Thyroid gland (tissue), 4 donors: ENCODE data around the gene ZNF516. TPM values are rescaled to one million over a fixed set of nuclear protein-coding genes. Genes with fewer than 3 reads are reported as not detected.

Experiments used
- DNase-seq, 2 donors: peaks; one replicate each; pipeline ENCODE4 v3.0.0-alpha.2; 2019
- H3K27ac ChIP-seq, 3 donors: fragments of 200-600 bp; sonication (generic); 1 replicate in 2 of 3; 2 replicates in 1 of 3; pipeline ENCODE4 v1.5.1; 2016 to 2019; ENCODE audit warnings: mild to moderate bottlenecking in 1 of 3, moderate library complexity in 1 of 3
- H3K27me3 ChIP-seq: fragments of 200-600 bp; sonication (generic); one replicate; pipeline ENCODE4 v1.5.1; 2019
- H3K36me3 ChIP-seq, 2 donors: fragments of 200-600 bp; sonication (generic); one replicate each; pipeline ENCODE4 v1.5.1; 2016 to 2019
- H3K4me1 ChIP-seq, 2 donors: fragments of 200-600 bp; sonication (generic); one replicate each; pipeline ENCODE4 v1.5.1; 2017 to 2019
- H3K4me3 ChIP-seq, 3 donors: fragments of 200-600 bp; sonication (generic); replicated peaks in 1 of 3; 1 replicate in 2 of 3; 2 replicates in 1 of 3; pipeline ENCODE4 v1.5.1; 2016; ENCODE audit warnings: mild to moderate bottlenecking in 1 of 3
- H3K9me3 ChIP-seq: fragments of 200-600 bp; sonication (generic); one replicate; pipeline ENCODE4 v1.5.1; 2017
- POLR2A ChIP-seq, 2 donors: fragments of 450-650 bp; IDR thresholded peaks; one replicate each; pipeline ENCODE4 v1.6.1; 2017; ENCODE audit warnings: antibody characterized with exemption in 2 of 2, mild to moderate bottlenecking in 2 of 2, moderate library complexity in 1 of 2
- WGBS, 2 donors: methylation state at CpG; one replicate each; pipeline ENCODE4 v1.1.5; 2017; 5-methylcytosine and 5-hydroxymethylcytosine counted together
- intact Hi-C: fragments of 100-400 bp; cut with DNase I; formaldehyde crosslinking; loops from one replicate; pipeline ENCODE4 v1.15.1; 2023
- total RNA-seq, 4 donors: library from RNA; depleted of rRNA; stranded (reverse); fragments of >200 nt; gene quantifications; one replicate each; pipeline ENCODE4 v1.2.3, GENCODE V29; 2016
- TF ChIP-seq, protein P1 (sequence below), 6 experiments: fragments of 200-600 bp in 3 of 6; fragments of 450-650 bp in 3 of 6; sonication (generic) in 3 of 6; IDR thresholded peaks; one replicate each; pipeline ENCODE4 v1.5.1; 2016 to 2019; ENCODE audit warnings: antibody characterized with exemption in 6 of 6, mild to moderate bottlenecking in 2 of 6, inconsistent platforms in 1 of 6, moderate library complexity in 1 of 6

ZNF516 gene
- total RNA-seq, 4 donors from 2014 or later, result 25.4 to 44.8 (median 28.6) TPM

GRCh38 chr18:76338088-76338487 is 157.0 kb downstream of the ZNF516 start:
- Histone ChIP-seq H3K4me1 (no peaks in the 10 kb centered on the region), H3K27me3 (no peaks in the 10 kb centered on the region), H3K4me3 (no peak overlapping the region), H3K27ac (no peak overlapping the region), H3K36me3 (no peaks in the 10 kb centered on the region), H3K9me3 (no peaks in the 10 kb centered on the region)
- DNase-seq, result no peak
- intact Hi-C loops, result no loop called here
- WGBS, 2 donors, result 92 to 93% methylated on average over 9 of the region's 9 CpGs
- no peak for TF ChIP-seq POLR2A (IDR thresholded peaks at IDR 0.05)
- TF ChIP-seq, protein P1, sequence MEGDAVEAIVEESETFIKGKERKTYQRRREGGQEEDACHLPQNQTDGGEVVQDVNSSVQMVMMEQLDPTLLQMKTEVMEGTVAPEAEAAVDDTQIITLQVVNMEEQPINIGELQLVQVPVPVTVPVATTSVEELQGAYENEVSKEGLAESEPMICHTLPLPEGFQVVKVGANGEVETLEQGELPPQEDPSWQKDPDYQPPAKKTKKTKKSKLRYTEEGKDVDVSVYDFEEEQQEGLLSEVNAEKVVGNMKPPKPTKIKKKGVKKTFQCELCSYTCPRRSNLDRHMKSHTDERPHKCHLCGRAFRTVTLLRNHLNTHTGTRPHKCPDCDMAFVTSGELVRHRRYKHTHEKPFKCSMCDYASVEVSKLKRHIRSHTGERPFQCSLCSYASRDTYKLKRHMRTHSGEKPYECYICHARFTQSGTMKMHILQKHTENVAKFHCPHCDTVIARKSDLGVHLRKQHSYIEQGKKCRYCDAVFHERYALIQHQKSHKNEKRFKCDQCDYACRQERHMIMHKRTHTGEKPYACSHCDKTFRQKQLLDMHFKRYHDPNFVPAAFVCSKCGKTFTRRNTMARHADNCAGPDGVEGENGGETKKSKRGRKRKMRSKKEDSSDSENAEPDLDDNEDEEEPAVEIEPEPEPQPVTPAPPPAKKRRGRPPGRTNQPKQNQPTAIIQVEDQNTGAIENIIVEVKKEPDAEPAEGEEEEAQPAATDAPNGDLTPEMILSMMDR (IDR thresholded peaks at IDR 0.05), result no peak

DNA sequence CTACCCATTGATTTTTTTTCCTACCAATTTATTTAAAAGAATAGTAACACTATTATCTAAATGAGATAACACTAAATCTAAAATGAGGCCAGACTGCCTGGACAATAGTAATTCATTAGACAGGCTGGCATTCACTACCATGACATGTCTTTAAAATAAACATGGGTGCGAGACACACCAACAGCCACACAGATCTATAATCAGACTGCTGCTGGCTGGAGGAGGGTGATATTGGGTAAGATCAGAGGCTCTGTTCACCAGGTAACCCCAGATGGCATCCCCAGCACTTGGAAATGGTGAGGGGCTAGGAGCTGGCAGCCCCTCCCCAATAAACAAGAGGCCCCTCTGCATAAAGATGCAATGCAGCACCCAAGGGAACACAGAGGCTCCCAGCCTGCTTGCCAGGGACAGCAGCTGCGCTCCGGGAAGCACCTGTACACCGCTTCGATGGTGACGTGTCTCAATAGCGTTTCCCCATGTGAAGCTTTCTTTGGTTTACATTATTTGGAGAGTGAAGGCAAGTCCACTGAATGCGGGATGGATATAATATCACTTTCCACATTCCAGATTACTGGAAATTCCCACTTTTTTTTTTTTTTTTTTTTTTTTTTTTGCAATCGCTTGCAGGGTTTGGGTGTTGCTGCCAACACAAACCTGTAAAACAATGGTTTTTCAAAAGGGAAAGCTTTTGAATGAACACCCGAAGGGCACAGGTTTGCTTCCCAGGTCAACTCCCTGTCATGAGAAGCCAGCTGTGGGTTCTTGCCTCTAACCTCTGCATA is 159.0 kb downstream of the ZNF516 start:
- H3K4me3 ChIP-seq, result no peak overlapping the region
- no peaks in the 10 kb centered on the region for H3K4me1 ChIP-seq
- intact Hi-C loops, result no loop called here
- no peak overlapping the region for H3K27ac ChIP-seq
- H3K9me3 ChIP-seq, result no peaks in the 10 kb centered on the region
- WGBS, 2 donors, result 90 to 94% methylated on average over 10 of the region's 10 CpGs
- no peaks in the 10 kb centered on the region for H3K36me3 ChIP-seq
- DNase-seq, result no peak
- TF ChIP-seq, protein P1 (IDR thresholded peaks at IDR 0.05), result no peak
- TF ChIP-seq POLR2A (IDR thresholded peaks at IDR 0.05), result no peak
- no peaks in the 10 kb centered on the region for H3K27me3 ChIP-seq

- WGBS, 2 donors, result 88 to 90% methylated on average over 3 to 4 of the region's 4 CpGs
- no peaks in the 10 kb centered on the region for H3K27me3 ChIP-seq
- intact Hi-C loops, result no loop called here
Measured at GRCh38 chr18:76328140-76328539, 166.9 kb downstream of the ZNF516 start.

GRCh38 chr18:76323891-76324290 is 171.2 kb downstream of the ZNF516 start:
- WGBS, 2 donors, result 87 to 92% methylated on average over 7 of the region's 7 CpGs
- intact Hi-C loops, result no loop called here
- H3K4me3 ChIP-seq, result no peak overlapping the region
- TF ChIP-seq, protein P1 (IDR thresholded peaks at IDR 0.05), result no peak
- TF ChIP-seq POLR2A (IDR thresholded peaks at IDR 0.05), result no peak
- no peaks in the 10 kb centered on the region for H3K36me3 ChIP-seq
- no peaks in the 10 kb centered on the region for H3K4me1 ChIP-seq
- no peak overlapping the region for H3K27ac ChIP-seq
- H3K9me3 ChIP-seq, result no peaks in the 10 kb centered on the region
- H3K27me3 ChIP-seq, result no peaks in the 10 kb centered on the region
- DNase-seq, result no peak

More at GRCh38 chr18:76328140-76328539, 166.9 kb downstream of the ZNF516 start:
- DNase-seq, result no peak
- Histone ChIP-seq H3K36me3 (no peaks in the 10 kb centered on the region), H3K27ac (no peak overlapping the region), H3K9me3 (no peaks in the 10 kb centered on the region), H3K4me3 (no peak overlapping the region), H3K4me1 (no peaks in the 10 kb centered on the region)
- TF ChIP-seq, protein P1 (IDR thresholded peaks at IDR 0.05), result no peak
- TF ChIP-seq POLR2A (IDR thresholded peaks at IDR 0.05), result no peak

DNA sequence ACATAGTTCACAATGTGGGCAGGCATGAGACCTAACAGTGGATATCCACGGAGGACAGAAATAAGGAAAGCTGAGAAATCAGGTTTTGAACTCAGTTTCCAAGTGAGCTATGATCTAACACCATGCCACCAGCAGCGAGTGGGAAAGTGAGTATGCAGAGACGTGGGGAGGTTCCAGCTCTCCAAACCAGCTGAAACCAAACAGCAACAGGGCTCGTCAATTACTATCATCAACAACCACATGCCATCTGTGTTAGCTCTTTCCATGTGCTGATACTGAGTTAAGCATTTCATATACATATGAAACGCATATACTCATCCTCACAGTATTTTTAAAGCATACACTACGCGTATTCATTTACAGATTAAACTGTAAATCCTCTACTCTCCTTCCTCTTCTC is 172.4 kb downstream of the ZNF516 start:
- H3K9me3 ChIP-seq, result no peaks in the 10 kb centered on the region
- H3K27ac ChIP-seq, result no peak overlapping the region
- H3K4me1 ChIP-seq, result no peaks in the 10 kb centered on the region
- TF ChIP-seq, protein P1 (IDR thresholded peaks at IDR 0.05), result no peak
- no peak for TF ChIP-seq POLR2A (IDR thresholded peaks at IDR 0.05)
- 89 to 93% methylated on average over 7 of the region's 7 CpGs for WGBS, 2 donors
- H3K36me3 ChIP-seq, result no peaks in the 10 kb centered on the region
- no peaks in the 10 kb centered on the region for H3K27me3 ChIP-seq
- no peak for DNase-seq
- H3K4me3 ChIP-seq, result no peak overlapping the region
- intact Hi-C loops, result no loop called here
